Measurements from ENCODE around the gene UPF1.

UPF1 gene

DNA sequence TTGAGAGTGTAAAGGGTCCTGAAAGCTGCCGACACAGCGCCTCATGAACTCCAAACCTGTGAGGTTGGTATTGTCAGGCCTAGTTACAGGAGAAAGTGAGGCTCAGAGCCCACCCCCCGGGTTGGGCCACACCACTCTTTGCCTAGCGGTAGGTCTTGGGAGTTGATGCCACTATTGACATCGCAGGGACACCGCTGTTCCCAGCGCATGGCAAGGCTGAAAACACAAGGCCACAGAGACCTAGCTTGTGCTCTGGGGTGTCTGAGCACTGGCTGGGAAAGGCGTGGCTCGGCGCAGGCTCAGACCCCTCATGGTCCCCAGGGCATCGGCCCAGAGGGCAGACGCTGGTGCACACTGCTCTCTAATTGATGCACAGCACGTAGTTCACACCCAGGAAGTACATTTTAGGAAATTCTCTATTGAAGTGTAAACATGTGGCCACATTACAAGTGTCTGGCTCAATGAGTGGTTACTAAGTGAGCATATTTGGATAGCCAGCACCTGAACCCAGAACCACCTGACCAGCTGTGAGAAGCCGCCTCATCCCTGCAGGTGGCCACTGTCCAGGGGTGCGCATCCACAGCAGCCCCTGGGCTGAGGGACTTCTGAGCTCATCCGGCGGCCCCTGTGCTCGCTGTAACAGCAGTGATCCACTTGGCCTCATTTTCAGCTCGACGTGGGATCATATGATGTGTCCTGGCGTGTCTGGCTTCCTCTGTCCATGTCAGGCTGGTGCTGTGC lies 27.3 kb downstream of the UPF1 start:
- no peak for DNase-seq

DNA sequence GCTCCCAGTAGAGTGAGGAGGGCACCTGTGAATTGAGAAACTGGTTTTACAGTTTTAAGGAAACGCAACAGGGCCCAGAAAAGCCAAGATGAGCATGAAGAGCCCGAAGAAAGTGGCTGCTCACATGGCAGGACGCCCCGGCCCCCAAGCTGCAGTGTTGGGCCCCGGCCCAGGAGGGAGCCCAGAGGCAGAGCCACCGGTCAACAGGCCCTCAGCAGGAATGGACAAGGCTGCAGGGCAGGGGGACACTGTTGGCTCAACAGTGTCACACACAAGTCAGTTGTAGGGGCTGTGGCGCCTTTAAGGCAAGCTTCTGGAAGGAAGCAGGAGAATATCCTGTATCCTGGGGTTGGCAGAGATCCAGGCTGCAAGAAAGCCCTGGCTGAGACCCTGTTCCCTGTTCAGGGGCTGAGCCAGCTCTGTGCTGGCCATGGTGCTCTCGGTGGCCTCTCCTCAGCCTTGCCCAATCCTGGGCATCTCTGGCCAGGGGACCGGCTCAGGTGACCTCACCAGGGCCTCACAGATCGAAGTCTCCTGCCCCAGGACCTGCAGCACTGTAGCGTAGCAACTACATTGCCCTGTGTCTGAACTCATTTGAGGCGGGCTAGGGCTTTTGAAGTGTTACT lies 28.0 kb downstream of the UPF1 start:
- no peak for DNase-seq

DNA sequence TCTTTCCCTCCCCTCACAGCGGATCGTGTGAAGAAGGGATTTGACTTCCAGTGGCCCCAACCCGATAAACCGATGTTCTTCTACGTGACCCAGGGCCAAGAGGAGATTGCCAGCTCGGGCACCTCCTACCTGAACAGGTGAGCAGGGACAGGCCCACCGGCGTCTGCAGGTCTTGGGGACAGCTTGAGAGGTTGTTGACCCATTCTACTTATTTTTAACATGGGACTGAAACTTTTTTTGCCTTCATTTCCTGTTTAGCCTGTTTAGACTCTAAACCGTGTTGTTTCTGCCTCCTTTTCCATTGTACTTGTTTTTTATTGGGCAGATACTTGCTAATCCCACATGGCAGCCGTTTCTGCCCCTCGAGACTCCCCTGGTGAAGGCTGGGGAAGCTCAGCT lies 28.5 kb downstream of the UPF1 start:
- DNase-seq, result no peak

DNA sequence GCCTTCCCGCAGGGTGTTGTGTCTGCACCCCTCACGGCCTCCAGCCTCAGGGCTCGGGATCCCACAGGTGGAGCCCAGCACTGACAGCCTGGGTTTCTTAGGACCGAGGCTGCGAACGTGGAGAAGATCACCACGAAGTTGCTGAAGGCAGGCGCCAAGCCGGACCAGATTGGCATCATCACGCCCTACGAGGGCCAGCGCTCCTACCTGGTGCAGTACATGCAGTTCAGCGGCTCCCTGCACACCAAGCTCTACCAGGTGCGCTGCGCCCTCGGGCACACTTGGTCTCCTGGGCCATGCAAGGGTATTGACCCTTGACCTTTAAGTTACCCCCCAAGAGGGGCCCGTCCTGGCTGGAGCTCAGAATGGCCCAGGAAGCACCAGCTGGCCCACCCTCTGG lies 29.0 kb downstream of the UPF1 start:
- DNase-seq, result no peak

DNA sequence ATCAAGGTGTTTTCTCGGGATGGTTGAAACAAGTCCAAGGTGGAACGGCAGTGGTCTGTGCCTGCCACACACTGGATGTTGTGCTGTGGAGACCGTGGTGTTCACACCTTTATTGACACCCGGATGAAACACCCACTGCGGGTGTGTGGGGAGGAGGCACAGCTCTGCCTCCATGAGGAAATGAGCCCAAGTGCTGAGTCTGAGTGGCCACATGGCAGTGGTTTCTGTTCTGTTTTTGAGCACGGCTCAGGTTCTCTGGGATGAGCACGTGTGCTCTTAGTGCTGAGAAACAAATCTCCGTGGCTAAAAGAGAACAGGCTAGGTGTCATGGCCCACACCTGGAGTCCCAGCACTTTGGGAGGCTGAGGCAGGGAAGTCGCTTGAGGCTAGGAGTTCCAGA lies 29.5 kb downstream of the UPF1 start:
- DNase-seq, result no peak

DNA sequence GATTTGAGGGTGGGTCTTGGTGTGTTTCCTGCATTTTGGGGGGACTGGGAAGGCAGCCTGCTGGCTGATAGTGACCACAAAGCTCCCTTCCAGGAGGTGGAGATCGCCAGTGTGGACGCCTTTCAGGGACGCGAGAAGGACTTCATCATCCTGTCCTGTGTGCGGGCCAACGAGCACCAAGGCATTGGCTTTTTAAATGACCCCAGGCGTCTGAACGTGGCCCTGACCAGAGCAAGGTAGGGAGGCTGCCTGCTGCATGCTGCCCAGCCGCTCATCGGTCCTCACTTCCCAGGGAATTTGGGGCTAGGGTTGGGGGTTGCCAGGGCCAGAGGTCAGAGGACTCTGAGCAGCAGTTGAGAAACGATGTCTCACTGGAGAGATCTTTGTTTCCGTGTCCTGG lies 30.2 kb downstream of the UPF1 start:
- no peak for DNase-seq

DNA sequence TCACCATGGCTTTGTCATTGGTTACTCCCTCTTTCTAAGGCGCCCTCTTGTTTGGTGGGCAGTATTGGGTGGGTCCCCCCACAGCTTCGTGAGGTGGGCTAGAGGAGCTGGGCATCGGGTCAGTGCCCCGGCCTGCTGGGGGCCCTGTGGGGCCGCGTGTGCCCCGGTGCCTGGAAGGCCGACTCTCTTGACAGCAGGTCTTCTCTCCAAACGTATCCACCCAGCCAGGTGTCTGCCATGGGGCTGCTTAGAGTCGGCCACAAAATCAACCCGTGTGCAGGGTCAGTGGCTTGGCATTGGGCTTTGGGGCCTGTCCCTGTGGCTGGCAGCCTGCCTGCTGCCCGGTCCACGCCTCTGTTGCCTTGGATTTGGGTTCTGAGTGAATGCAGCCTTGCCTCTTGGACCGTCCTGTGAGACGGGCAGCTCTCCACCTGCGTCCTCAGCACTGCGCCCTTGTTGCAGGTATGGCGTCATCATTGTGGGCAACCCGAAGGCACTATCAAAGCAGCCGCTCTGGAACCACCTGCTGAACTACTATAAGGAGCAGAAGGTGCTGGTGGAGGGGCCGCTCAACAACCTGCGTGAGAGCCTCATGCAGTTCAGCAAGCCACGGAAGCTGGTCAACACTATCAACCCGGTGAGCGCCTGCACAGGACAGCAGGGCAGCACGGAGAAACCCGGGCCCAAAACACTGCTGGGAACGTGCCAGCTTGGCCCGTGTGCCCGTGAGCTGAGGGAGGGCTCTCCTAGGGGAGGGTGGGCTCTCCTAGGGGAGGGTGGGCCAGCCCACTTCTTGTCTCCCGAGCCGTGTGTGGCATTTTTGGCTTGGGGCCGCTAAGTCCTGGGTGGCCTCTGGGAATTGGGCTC lies 31.4 kb downstream of the UPF1 start:
- DNase-seq, result no peak

DNA sequence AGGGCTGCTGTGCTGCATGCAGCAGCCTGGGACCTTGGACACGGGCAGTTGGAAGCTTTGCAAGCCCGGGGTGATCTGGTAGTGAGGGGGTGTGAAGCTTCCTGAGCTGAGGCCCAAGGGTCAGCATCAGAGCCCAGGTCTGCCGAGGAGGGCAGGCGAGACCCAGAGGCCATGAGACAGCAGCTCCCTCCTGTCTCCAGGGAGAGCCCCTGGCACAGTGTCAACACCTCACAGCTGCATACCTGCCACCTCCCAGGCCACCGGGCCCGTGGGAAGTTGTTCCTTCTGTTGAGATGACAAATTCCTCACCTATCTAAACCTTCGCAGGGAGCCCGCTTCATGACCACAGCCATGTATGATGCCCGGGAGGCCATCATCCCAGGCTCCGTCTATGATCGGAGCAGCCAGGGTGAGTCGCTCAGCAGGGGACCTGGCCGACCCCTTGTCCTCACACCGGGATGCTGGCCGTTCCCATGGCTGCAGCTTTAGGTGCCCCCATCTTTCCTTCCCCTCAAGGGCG lies 32.1 kb downstream of the UPF1 start:
- DNase-seq, result no peak

DNA sequence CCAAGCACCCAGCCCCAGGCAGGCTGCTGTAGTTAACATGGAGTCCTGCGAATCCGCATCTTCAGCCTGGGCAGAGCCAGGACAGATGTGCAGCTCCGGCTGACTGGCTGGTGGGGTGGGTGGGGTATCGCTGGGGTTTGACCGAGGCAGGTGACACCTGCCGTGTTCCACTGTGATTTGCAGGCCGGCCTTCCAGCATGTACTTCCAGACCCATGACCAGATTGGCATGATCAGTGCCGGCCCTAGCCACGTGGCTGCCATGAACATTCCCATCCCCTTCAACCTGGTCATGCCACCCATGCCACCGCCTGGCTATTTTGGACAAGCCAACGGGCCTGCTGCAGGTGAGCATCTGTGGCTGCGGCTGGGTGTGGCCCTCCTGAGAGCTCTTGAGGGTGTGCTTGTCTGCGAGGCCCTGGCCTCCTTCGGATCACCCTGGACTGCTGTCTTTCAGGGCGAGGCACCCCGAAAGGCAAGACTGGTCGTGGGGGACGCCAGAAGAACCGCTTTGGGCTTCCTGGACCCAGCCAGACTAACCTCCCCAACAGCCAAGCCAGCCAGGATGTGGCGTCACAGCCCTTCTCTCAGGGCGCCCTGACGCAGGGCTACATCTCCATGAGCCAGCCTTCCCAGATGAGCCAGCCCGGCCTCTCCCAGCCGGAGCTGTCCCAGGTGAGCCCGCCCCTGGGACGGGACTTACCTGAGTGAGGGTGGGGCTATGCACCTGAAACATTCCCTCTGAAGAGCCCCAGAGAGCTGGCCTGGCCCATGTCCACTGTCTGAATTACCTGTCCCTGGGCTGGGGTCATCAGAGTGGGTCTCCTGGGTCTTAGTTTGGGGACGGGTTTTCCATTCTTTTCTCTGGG lies 33.6 kb downstream of the UPF1 start:
- DNase-seq, result no peak

DNA sequence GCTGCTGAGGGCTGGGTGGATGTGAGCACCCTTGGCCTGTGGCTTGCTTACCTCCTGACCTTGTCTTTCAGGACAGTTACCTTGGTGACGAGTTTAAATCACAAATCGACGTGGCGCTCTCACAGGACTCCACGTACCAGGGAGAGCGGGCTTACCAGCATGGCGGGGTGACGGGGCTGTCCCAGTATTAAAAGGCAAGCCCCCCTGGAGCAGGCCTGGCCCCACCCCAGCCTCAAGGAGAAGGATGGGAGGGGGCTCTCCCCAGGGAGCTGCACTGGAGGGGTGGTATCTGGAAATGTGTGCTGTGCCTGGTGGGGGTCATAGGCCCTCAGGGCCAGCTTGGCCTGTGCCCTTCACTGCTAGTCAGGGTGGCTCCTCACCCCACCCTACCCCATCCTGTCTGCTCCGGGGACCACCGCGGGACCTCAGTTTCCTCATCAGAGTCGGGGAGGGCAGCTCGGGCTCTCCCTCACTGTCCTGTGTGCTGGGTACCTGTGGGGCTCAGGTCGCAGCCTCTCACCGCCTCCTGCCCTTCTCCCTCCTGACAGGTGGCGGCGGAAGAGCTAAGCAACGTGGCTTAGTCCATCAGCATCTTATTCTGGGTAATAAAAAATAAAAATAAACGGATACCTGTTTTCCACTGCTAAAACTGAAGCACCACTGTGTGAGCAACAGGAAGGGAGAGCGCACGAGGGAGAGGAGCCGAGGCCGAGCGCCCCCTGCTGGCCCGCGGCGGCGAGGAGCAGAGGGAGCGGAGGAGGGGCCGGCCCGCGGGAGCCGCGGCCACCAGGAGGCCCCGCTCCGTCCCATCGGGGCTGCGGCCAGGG lies 34.4 kb downstream of the UPF1 start:
- DNase-seq, result peak; percentile 45

DNA sequence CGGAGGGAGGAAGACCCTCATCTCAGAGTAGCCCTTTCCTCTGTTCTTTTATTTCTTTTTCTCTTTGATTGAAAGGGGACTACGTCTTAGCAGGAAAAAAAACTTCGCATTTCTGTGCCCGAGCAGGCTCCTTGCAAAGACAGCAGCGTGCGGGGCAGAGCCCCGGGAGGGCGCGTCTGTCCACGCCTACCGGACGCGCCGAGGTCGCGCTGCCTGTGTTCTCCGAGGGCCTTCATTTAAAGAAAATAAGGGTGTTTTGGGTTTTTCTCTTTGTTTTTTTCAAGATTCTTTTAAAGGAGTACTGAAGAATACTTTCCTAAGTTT lies 35.0 kb downstream of the UPF1 start:
- DNase-seq, result no peak

DNA sequence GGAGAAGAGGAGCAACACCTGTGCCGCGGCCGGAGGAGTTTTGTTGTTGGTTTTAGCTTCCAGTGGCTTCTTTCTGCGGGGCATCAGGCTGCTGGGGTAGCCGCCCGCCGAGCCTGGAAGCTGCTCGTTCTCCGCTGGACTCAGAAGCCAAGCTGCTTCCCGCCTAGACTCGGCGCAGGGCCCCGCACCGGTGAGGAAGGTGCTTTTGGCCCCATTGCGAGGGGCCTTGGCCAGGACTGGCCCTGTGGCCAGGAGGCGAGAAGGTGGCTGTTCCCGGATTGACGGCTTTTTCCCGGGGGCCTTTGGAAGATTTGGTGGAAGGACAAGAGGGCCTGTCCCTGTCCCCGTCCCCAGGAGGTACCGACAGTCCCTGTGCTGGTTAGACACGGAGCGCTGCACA lies 35.4 kb downstream of the UPF1 start:
- DNase-seq, result no peak

DNA sequence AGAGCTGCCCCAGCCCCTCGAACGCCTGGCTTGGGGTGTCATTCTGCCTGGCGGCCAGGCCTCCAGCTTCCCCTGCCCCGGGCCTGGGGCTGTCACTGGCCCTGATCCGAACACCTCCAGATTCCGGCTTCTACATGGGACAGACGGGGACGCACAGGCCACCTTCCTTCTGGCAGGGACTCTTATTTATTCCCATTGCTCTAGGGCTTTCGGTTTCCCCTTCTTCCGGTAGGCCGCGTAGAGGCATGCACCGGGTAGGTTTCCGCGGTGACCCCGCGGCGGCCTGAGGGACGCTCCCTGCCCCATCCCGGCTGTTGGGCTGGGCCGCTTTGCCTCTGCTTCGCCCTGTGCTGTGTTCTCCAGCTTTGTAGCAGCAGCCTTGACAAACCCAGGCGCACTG lies 36.0 kb downstream of the UPF1 start:
- no peak for DNase-seq

DNA sequence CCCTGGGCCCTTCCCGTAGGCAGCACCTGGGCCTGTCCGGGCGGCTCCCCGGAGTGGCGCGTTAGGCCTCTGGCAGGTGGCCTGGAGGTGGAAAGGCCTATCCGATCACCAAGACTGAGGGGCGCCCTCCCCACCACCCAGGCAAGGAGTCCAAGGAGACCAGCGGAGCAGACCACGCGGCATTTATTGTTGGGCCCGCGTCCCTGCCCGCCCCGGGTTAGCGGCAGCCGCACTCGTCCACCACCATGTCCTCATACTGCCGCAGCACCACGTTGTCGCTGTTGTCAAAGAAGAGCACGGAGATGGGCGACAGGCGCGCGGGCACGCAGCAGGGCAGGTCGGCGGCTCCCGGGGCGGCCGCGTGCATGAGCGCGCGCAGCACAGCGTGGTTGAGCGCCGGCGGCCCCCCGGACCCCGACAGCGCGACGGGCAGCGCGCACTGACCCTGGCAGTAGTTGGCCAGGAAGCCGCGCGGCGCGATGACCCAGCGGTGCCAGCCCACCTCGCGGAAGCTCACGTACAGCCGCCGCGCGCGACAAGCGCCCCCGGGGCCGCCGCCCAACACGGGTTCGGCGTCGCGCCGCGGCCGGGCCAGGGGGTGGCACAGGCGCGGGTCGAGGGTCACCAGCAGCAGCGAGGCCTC lies 36.7 kb downstream of the UPF1 start:
- DNase-seq, result no peak

DNA sequence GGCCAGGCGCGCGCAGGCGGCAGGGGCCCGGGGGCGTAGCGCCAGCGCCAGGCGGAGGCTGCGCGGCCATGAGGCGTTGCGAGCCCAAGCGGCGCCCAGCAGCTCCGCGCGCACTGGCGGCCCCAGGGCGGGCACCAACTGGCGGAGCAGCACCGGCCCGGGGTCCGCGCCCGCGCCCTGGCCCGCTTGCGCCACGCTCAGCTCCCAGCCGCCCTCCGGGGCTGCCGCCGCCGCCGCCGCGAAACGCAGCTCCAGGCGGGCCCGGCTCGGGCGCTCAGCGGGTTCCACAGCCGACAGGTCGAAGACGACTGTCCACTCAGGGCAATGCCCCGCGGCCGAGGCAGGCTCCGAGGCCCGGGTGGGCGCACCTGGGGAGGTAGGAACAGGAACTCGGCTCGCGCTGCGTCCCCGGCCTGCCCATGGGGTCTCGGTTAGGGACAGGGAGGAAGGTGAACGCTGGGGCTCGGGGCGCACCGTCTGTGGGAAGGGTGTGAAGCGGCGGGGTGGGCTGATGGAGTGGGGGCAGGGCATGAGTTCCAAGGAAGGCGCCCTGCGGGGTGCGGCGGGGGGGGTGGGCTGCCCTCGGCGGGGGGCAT lies 37.4 kb downstream of the UPF1 start:
- no peak for DNase-seq

DNA sequence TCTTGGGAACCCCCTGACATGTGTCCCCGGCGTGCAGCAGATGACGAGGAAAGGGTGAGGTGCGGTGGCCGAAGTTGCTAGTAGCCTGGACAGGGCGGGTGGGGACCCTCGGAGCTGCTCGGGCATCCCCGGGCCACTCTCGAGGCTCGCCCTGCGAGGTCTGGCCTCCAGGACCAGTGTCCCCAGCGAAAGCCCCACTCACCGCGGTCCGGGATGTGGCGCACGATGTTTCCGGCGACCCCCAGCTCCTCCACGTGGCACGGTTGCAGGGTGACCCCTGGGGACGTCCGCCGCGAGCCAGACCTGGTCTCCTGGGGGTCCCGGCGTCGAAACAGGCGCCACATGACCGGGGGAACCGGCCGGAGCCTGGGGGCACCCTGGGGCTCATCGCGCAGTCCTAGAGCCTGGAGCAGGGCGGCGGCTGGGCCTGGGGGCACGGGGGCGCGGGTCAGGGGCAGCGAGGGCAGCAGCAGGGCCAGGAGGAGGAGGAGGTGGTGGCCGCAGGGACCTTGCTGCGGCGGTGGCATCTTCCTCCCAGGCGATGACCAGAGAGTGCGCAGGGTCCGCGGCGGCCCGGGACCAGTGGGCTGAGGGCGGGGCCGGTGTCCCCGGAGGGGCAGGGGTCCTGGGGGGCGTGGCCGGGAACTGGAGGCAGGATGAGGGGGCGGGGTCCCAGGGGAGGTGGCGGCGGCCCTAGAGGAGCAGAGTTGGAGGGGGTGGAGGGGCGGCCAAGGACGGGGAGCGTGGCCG lies 38.2 kb downstream of the UPF1 start:
- no peak for DNase-seq

DNA sequence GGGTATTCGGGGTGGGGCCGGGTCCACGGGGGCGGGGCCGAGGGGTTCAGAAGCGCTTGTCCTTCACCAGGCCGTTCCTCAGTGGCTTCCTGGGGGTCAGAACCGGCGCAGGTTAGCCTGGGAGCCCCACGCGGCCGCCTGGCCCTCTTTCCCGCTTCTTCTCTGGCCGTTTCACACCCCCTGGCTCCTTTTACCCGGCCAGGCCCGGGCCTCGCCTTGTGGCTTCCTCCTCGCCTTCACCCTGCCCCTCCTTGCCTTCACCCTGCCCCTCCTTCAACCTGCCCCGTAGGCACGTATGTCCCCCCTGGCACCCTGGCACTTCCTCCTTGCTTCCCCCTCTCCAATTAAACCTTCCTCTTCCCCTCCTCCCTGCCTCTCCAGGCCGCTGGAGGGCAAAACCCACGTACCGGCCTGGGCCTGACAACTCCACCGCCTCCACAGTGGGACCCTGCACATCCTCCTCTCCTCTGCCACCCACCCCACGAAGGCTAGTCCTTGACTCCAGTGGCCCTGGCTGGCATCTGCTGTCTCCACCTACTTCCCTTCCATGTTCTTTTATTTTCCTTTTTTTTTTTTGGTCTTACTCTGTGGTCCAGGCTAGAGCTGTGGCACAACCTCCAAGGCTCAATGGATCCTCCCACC lies 38.9 kb downstream of the UPF1 start:
- no peak for DNase-seq

DNA sequence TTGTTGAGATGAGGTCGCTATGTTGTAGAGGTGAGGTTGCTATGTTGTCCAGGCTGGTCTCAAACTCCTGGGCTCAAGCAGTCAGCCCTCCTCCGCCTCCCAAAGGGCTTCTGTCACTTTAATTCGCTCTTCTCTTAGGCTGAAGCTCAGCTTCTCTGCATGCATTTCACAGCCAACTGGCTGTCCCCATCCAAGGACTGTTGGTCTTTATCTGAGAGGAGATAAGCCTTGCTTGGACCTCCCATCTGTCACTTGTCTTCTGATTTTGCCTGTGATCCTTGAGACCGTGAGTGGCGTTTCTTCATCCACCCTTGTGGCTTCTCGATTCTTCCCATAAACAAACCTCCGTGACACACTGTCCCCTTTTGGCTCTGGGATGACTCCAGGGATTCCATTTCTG lies 39.8 kb downstream of the UPF1 start:
- DNase-seq, result no peak

DNA sequence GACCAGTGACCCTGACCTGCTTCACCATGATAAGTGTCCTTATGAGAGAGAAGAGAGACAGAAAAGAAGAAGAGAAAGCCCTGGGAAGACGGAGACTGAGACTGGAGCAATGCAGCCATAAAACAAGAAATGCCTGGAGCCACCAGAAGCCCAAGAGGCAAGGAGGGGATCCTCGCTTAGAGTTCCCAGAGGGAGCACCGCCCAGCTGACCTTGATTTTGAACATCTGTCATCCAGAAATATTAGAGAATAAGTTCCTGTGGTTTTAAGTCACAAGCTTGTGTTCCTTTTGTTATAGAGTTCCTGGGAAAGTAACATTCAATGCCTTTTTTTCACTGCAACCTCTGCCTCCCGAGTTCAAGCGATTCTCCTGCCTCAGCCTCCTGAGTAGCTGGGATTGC lies 44.0 kb downstream of the UPF1 start:
- DNase-seq, result no peak

DNA sequence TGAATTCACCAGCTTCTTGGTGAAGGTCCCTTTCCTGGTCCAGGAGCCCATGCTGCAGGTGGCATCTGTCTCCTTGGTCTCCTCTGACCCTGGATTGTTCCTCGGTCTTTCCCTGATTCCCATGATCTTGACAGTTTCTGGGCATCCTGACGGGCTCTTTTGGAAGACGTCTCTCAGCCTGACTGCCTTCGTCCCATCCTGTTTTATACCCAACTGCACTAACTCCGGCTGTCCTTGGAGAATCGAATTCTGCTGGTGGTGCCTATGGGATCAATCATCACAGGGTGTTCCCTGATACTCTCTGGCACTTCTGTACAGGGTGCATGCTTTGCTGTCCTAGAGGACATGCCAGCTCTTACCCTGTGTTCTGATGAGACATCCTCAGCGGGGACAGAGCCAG lies 45.1 kb downstream of the UPF1 start:
- no peak for DNase-seq
